Nephron (organoid): ENCODE data around the gene EPYC.

ENCODE experiments used
- H3K27ac Mint-ChIP-seq, 3 experiments: 2 replicates each; pipeline ENCODE4 v1.8.0; 2020; ENCODE audit warnings: mixed read lengths in 3 of 3, mild to moderate bottlenecking in 2 of 3, moderate library complexity in 1 of 3
- H3K27me3 Mint-ChIP-seq: 2 replicates; pipeline ENCODE4 v1.8.0; 2021; ENCODE audit warnings: low read depth, mild to moderate bottlenecking, moderate library complexity, mixed read lengths
- H3K36me3 Mint-ChIP-seq: 2 replicates; pipeline ENCODE4 v1.8.0; 2020; ENCODE audit warnings: low read depth, mixed read lengths
- H3K4me1 Mint-ChIP-seq: 2 replicates; pipeline ENCODE4 v1.8.0; 2020; ENCODE audit warnings: mixed read lengths
- H3K4me3 Mint-ChIP-seq, 3 experiments: 2 replicates each; pipeline ENCODE4 v1.8.0; 2020; ENCODE audit warnings: mild to moderate bottlenecking in 3 of 3, mixed read lengths in 3 of 3, moderate library complexity in 2 of 3
- H3K9me3 Mint-ChIP-seq: 2 replicates; pipeline ENCODE4 v1.8.0; 2020; ENCODE audit warnings: mixed read lengths
- TF ChIP-seq, protein P1 (sequence below), 3 experiments: fragments of 200-600 bp; sonication (generic); IDR thresholded peaks; one replicate each; pipeline ENCODE4 v1.5.0; 2021; ENCODE audit warnings: antibody characterized with exemption in 3 of 3; ENCODE audit not compliant: unreplicated experiment in 3 of 3

Gene EPYC

DNA sequence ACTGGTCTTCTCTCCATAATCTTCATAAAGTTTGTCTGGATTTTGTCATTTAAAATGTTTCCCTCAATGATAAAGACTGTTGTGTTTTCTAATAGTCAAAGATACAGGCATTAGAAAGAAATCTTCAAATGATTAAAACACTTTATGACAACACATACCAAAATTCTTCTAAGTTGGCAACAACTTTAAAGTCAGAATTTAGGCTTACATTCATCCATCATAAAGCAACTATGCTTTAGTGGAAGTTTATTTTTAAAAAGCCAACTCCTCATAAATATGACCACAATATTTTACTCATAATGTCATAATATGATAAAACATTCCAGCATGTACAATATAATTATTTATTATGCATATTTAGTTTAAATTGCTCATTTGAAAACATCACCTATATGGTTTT is 32.5 kb downstream of the EPYC start:
- H3K36me3 Mint-ChIP-seq = no peaks in the 10 kb centered on the region
- no peaks in the 10 kb centered on the region for H3K9me3 Mint-ChIP-seq
- H3K27me3 Mint-ChIP-seq = no peaks in the 10 kb centered on the region
- H3K27ac Mint-ChIP-seq = no peak overlapping the region
- H3K4me3 Mint-ChIP-seq = no peak overlapping the region
- TF ChIP-seq, protein P1, sequence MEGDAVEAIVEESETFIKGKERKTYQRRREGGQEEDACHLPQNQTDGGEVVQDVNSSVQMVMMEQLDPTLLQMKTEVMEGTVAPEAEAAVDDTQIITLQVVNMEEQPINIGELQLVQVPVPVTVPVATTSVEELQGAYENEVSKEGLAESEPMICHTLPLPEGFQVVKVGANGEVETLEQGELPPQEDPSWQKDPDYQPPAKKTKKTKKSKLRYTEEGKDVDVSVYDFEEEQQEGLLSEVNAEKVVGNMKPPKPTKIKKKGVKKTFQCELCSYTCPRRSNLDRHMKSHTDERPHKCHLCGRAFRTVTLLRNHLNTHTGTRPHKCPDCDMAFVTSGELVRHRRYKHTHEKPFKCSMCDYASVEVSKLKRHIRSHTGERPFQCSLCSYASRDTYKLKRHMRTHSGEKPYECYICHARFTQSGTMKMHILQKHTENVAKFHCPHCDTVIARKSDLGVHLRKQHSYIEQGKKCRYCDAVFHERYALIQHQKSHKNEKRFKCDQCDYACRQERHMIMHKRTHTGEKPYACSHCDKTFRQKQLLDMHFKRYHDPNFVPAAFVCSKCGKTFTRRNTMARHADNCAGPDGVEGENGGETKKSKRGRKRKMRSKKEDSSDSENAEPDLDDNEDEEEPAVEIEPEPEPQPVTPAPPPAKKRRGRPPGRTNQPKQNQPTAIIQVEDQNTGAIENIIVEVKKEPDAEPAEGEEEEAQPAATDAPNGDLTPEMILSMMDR (IDR thresholded peaks at IDR 0.05; ENCODE audit: unreplicated experiment in 3 of 3) = no peak
- peaks cover 8% of the 10 kb centered on the region for H3K4me1 Mint-ChIP-seq

DNA sequence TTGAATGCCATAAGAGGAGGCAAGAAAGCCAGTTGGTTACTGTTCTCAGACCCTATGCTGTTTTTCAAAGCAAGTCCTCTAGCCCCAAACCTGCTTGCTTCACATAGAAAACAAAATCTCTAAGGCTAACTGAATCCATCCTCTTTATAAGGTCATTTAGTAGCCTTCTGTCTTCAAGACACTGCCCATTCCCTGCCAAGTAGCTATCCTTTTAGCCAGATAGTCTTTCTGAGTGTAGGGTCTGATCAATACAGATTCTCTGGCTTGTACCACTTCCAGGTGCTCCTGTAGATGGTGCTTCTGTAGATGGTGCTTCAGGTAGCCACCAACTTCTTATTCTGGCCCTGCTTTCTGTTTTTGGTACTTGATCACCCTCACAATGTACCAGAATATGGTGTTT is 33.9 kb downstream of the EPYC start:
- TF ChIP-seq, protein P1 (IDR thresholded peaks at IDR 0.05; ENCODE audit: unreplicated experiment in 3 of 3) = no peak
- Mint-ChIP-seq H3K9me3 (no peaks in the 10 kb centered on the region), H3K36me3 (no peaks in the 10 kb centered on the region), H3K4me3 (no peak overlapping the region), H3K4me1 (peaks cover 5% of the 10 kb centered on the region), H3K27ac (no peak overlapping the region), H3K27me3 (no peaks in the 10 kb centered on the region)

DNA sequence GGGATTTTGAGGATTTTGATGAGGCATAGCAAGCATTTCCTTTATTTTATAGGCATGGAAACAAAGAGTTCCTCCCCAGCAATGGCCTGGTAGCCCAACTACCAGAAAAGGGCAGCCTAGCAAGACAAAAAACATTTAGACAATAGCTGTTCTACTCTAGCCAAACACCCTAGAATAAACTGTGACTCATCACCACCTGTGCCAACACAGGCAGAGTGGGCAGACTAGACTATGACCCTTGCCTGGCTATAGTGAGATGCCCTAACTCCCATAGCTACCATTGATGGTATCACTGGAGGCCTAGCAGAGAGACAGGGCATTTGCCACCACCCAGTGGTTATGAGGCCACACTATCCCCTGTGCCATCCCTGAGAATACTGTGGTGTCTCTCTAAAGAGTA is 34.3 kb downstream of the EPYC start:
- Mint-ChIP-seq H3K27me3 (no peaks in the 10 kb centered on the region), H3K36me3 (no peaks in the 10 kb centered on the region), H3K4me3 (no peak overlapping the region), H3K4me1 (peaks cover 5% of the 10 kb centered on the region), H3K27ac (no peak overlapping the region), H3K9me3 (no peaks in the 10 kb centered on the region)
- TF ChIP-seq, protein P1 (IDR thresholded peaks at IDR 0.05; ENCODE audit: unreplicated experiment in 3 of 3) = no peak

DNA sequence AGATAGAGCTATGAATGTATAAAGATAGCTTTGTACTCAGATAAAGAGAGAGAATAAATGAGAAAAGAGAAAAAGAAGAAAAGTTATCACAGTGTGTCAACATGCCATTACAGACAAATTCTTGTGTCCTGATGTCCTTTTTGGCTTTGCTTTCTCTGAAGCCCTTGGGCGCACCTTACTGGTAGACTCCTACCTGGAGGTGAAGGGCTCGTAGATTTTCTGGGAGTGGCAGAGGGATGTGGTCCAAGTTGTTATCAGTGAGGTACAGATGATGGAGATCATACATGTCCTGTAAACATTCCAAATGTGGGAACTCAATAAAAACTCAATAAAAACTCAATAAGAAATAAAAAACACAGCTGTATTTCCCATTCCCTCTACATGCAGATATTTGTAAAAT is 34.9 kb downstream of the EPYC start:
- Mint-ChIP-seq H3K4me1 (peaks cover 5% of the 10 kb centered on the region), H3K9me3 (no peaks in the 10 kb centered on the region), H3K4me3 (no peak overlapping the region), H3K27me3 (no peaks in the 10 kb centered on the region), H3K27ac (no peak overlapping the region), H3K36me3 (no peaks in the 10 kb centered on the region)
- TF ChIP-seq, protein P1 (IDR thresholded peaks at IDR 0.05; ENCODE audit: unreplicated experiment in 3 of 3) = no peak

DNA sequence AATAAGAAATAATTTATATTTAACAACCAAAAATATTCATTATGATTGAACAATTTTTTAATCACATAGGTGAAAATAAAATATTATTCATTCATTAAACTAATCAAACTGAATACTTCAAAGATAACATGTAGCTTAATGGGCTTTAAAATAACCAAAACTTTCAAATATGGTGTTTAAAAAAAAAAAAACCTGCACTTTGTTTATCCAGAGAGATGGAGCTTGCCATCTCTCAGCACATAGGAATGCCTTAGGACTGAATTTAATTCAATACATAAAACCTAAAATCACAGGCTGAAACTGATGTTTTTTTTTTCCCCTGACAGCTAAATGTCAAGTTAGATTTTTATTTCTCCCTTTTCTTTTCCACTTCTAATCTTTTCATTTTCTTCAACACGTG is 35.4 kb downstream of the EPYC start:
- Mint-ChIP-seq H3K4me1 (peaks cover 5% of the 10 kb centered on the region), H3K9me3 (peaks cover 2% of the 10 kb centered on the region), H3K4me3 (no peak overlapping the region), H3K27ac (no peak overlapping the region), H3K36me3 (no peaks in the 10 kb centered on the region), H3K27me3 (no peaks in the 10 kb centered on the region)
- TF ChIP-seq, protein P1 (IDR thresholded peaks at IDR 0.05; ENCODE audit: unreplicated experiment in 3 of 3) = no peak

DNA sequence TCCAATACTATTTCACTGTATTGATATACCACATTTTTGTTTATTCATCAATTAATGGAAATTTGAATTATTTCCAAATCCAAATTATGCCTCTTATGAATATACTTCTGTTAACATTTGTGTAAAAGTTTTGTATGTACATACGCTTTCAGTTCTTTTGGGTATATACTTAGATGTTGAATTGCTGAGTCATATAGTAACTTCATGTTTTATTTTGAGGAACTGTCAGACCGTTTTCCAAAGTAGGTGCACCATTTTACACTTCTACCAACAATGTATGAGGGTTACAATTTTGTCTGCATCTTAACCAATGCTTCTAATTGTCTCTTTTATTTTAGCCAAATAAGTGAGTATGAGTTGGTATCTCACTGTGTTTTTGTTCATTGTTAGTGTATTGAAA is 39.6 kb downstream of the EPYC start:
- Mint-ChIP-seq H3K27me3 (no peaks in the 10 kb centered on the region), H3K4me1 (peaks cover 12% of the 10 kb centered on the region), H3K27ac (no peak overlapping the region), H3K36me3 (no peaks in the 10 kb centered on the region), H3K9me3 (peaks cover 3% of the 10 kb centered on the region), H3K4me3 (no peak overlapping the region)
- TF ChIP-seq, protein P1 (IDR thresholded peaks at IDR 0.05; ENCODE audit: unreplicated experiment in 3 of 3) = no peak
